ENCODE results near the gene CLNS1A. TPM values are rescaled to one million over a fixed set of nuclear protein-coding genes. Genes with fewer than 3 reads are reported as not detected.
A peak's percentile ranks its signal among the peaks of the same experiment; 100 is the strongest.

The CLNS1A gene
- total RNA-seq = 79.3 TPM
- polyA plus RNA-seq (ENCODE audit: insufficient read depth, low read depth, low replicate concordance) = 74.4 TPM
- long read RNA-seq, donor 1, transcript CLNS1A-204 (7 exons, 2,993 nt) = major isoform, 36 of 67 reads
- long read RNA-seq, donor 1, partial matches to known transcripts = 28 of 67 reads
- long read RNA-seq, donor 1, other reads (novel, unspliced or antisense) = 0 of 67 reads
- long read RNA-seq, donor 2, transcript CLNS1A-204 (7 exons, 2,993 nt) = major isoform, 30 of 76 reads
- long read RNA-seq, donor 2, partial matches to known transcripts = 45 of 76 reads
- long read RNA-seq, donor 2, other reads (novel, unspliced or antisense) = 0 of 76 reads
- long read RNA-seq, donor 3, transcript CLNS1A-204 (7 exons, 2,993 nt) = major isoform, 41 of 77 reads
- long read RNA-seq, donor 3, partial matches to known transcripts = 35 of 77 reads
- long read RNA-seq, donor 3, other reads (novel, unspliced or antisense) = 0 of 77 reads
- long read RNA-seq, donor 4, transcript CLNS1A-204 (7 exons, 2,993 nt) = major isoform, 39 of 54 reads
- long read RNA-seq, donor 4, partial matches to known transcripts = 12 of 54 reads
- long read RNA-seq, donor 4, other reads (novel, unspliced or antisense) = 0 of 54 reads
- long read RNA-seq, donor 5, partial matches to known transcripts = 0 of 1 reads
- long read RNA-seq, donor 5, other reads (novel, unspliced or antisense) = 0 of 1 reads
- long read RNA-seq, donor 6, transcript CLNS1A-204 (7 exons, 2,993 nt) = major isoform, 36 of 87 reads
- long read RNA-seq, donor 6, partial matches to known transcripts = 51 of 87 reads
- long read RNA-seq, donor 6, other reads (novel, unspliced or antisense) = 0 of 87 reads
- long read RNA-seq, donor 7, transcript CLNS1A-204 (7 exons, 2,993 nt) = major isoform, 24 of 38 reads
- long read RNA-seq, donor 7, partial matches to known transcripts = 0 of 38 reads
- long read RNA-seq, donor 7, other reads (novel, unspliced or antisense) = 13 of 38 reads
- long read RNA-seq, donor 8, transcript CLNS1A-204 (7 exons, 2,993 nt) = major isoform, 34 of 85 reads
- long read RNA-seq, donor 8, partial matches to known transcripts = 47 of 85 reads
- long read RNA-seq, donor 8, other reads (novel, unspliced or antisense) = 0 of 85 reads
- long read RNA-seq, donor 9, transcript CLNS1A-204 (7 exons, 2,993 nt) = major isoform, 27 of 49 reads
- long read RNA-seq, donor 9, partial matches to known transcripts = 22 of 49 reads
- long read RNA-seq, donor 9, other reads (novel, unspliced or antisense) = 0 of 49 reads
- long read RNA-seq, donor 10, transcript CLNS1A-204 (7 exons, 2,993 nt) = major isoform, 32 of 61 reads
- long read RNA-seq, donor 10, partial matches to known transcripts = 28 of 61 reads
- long read RNA-seq, donor 10, other reads (novel, unspliced or antisense) = 0 of 61 reads

GRCh38 chr11:77637345-77638165 lies at the start of gene CLNS1A:
TSS of gene CLNS1A (minus strand) at chr11:77637794. CDS start at chr11:77637714, 80 bp downstream.
- peaks cover 4 to 9% (median 4%) of the 10 kb centered on the region in 3 donors for H3K4me1 ChIP-seq (ENCODE audit: control insufficient read depth in 2 of 3, insufficient read depth in 2 of 3, low read depth in 1 of 3, low read length in 3 of 3)
- TF ChIP-seq CTCF (IDR thresholded peaks at IDR 0.05; ENCODE audit: borderline replicate concordance, extremely low read depth, insufficient read depth) = no peak
- peak within 1 kb of the TSS; percentile 85 to 97 (median 96) for H3K4me3 ChIP-seq (ENCODE audit: low read length in 3 of 3)
- H3K27me3 ChIP-seq (ENCODE audit: control insufficient read depth, insufficient read depth, low read length) = no peaks in the 10 kb centered on the region
- intact Hi-C loops (cut with DNase I) = no loop called here
- no peaks in the 10 kb centered on the region for H3K9me3 ChIP-seq (ENCODE audit: control insufficient read depth in 2 of 3, insufficient read depth in 1 of 3, low read length in 3 of 3)
- FAIRE-seq (no peak), DNase-seq (peak; percentile 90 to 97 (median 93))
- H3K9ac ChIP-seq (ENCODE audit: low read length in 3 of 3) = peak within 1 kb of the TSS; percentile 67 to 96 (median 94)
- H3K36me3 ChIP-seq (ENCODE audit: control insufficient read depth in 2 of 3, insufficient read depth in 3 of 3, low read length in 3 of 3) = no peaks in the 10 kb centered on the region
- H3K27ac ChIP-seq (ENCODE audit: low read depth in 2 of 2, low read length in 2 of 2) = peak within 1 kb of the TSS; percentile 64 to 85

GRCh38 chr11:77687088-77687487 lies 49.5 kb upstream of the CLNS1A start:
- Histone ChIP-seq H3K9me3 (ENCODE audit: control insufficient read depth in 2 of 3, insufficient read depth in 1 of 3, low read length in 3 of 3) (no peaks in the 10 kb centered on the region), H3K4me1 (ENCODE audit: control insufficient read depth in 2 of 3, insufficient read depth in 2 of 3, low read depth in 1 of 3, low read length in 3 of 3) (no peaks in the 10 kb centered on the region), H3K27me3 (ENCODE audit: control insufficient read depth, insufficient read depth, low read length) (no peaks in the 10 kb centered on the region), H3K36me3 (ENCODE audit: control insufficient read depth in 2 of 3, insufficient read depth in 3 of 3, low read length in 3 of 3) (peaks cover 5 to 13% (median 6%) of the 10 kb centered on the region in 3 donors), H3K9ac (ENCODE audit: low read length in 3 of 3) (no peak overlapping the region), H3K27ac (ENCODE audit: low read depth in 2 of 2, low read length in 2 of 2) (no peak overlapping the region), H3K4me3 (ENCODE audit: low read length in 3 of 3) (no peak overlapping the region)
- FAIRE-seq = no peak
- no peak for TF ChIP-seq CTCF (IDR thresholded peaks at IDR 0.05; ENCODE audit: borderline replicate concordance, extremely low read depth, insufficient read depth)
- intact Hi-C loops (cut with DNase I) = no loop called here
- no peak for DNase-seq

- H3K27ac ChIP-seq (ENCODE audit: low read depth in 2 of 2, low read length in 2 of 2) = no peak overlapping the region
- no peaks in the 10 kb centered on the region for H3K4me1 ChIP-seq (ENCODE audit: control insufficient read depth in 2 of 3, insufficient read depth in 2 of 3, low read depth in 1 of 3, low read length in 3 of 3)
- no peaks in the 10 kb centered on the region for H3K9me3 ChIP-seq (ENCODE audit: control insufficient read depth in 2 of 3, insufficient read depth in 1 of 3, low read length in 3 of 3)
- H3K36me3 ChIP-seq (ENCODE audit: control insufficient read depth in 2 of 3, insufficient read depth in 3 of 3, low read length in 3 of 3) = peaks cover 0 to 32% (median 15%) of the 10 kb centered on the region in 3 donors
- FAIRE-seq (no peak), DNase-seq (no peak)
- H3K4me3 ChIP-seq (ENCODE audit: low read length in 3 of 3) = no peak overlapping the region
- H3K27me3 ChIP-seq (ENCODE audit: control insufficient read depth, insufficient read depth, low read length) = no peaks in the 10 kb centered on the region
- intact Hi-C loops (cut with DNase I) = no loop called here
- TF ChIP-seq CTCF (IDR thresholded peaks at IDR 0.05; ENCODE audit: borderline replicate concordance, extremely low read depth, insufficient read depth) = no peak
- H3K9ac ChIP-seq (ENCODE audit: low read length in 3 of 3) = no peak overlapping the region
These were observed 39.5 kb upstream of the CLNS1A start for GRCh38 chr11:77677138-77677537.
